Hematopoietic multipotent progenitor cell treated with erythropoietin and hydrocortisone succinate and interleukin-3 and kit ligand, for 17 days (in vitro differentiated cells): ENCODE measurements around the gene CLPTM1.
A peak's percentile ranks its signal among the peaks of the same experiment; 100 is the strongest.
"Not testable (repeated sequence)": the region's sequence is repeated elsewhere in the genome, so short reads cannot be mapped to it uniquely, and the experiment has no call there.

ENCODE experiments used
- DNase-seq: peaks from one replicate; pipeline ENCODE4 v3.0.0-alpha.2; 2015; ENCODE audit warnings: low spot score

The CLPTM1 gene

GRCh38 chr19:44954649-44955504 is at the start of gene CLPTM1:
Gene CLPTM1, plus strand, starts transcription at chr19:44955380. Its CDS starts 16 bp downstream, at chr19:44955396.
- peak; percentile 98 for DNase-seq

- no peak for DNase-seq
These were observed 49.6 kb upstream of the CLPTM1 start, which contains the start of gene APOE for GRCh38 chr19:44905437-44906160. Gene APOE, plus strand, starts transcription at chr19:44905796. Its CDS starts 829 bp downstream, at chr19:44906625.

GRCh38 chr19:44907613-44908012 is 47.6 kb upstream of the CLPTM1 start:
- DNase-seq: no peak

- no peak for DNase-seq
These were observed 46.9 kb upstream of the CLPTM1 start for GRCh38 chr19:44908074-44908835.

GRCh38 chr19:44908836-44909261 is 46.3 kb upstream of the CLPTM1 start:
- DNase-seq: no peak

- peak; percentile 30 for DNase-seq
These were observed 45.4 kb upstream of the CLPTM1 start for GRCh38 chr19:44909775-44910174.

- DNase-seq: not testable (repeated sequence)
These were observed 43.3 kb upstream of the CLPTM1 start for GRCh38 chr19:44911896-44912295.

GRCh38 chr19:44912854-44913253 is 42.3 kb upstream of the CLPTM1 start:
- DNase-seq: no peak

- peak; percentile 28 for DNase-seq
These were observed 41.4 kb upstream of the CLPTM1 start for GRCh38 chr19:44913512-44914432.

GRCh38 chr19:44914433-44915206 is 40.6 kb upstream of the CLPTM1 start, which contains the start of gene APOC1:
Gene APOC1, plus strand, starts transcription at chr19:44914608. Its CDS starts 284 bp downstream, at chr19:44914892.
- DNase-seq: peak; percentile 86

- no peak for DNase-seq
These were observed 30.9 kb upstream of the CLPTM1 start for GRCh38 chr19:44924243-44924725.

- no peak for DNase-seq
These were observed 29.9 kb upstream of the CLPTM1 start for GRCh38 chr19:44925114-44925891.

- not testable (repeated sequence) for DNase-seq
These were observed 28.7 kb upstream of the CLPTM1 start for GRCh38 chr19:44926245-44927077.

GRCh38 chr19:44927746-44928145 is 27.4 kb upstream of the CLPTM1 start:
- DNase-seq: no peak

GRCh38 chr19:44930088-44930487 is 25.1 kb upstream of the CLPTM1 start:
- no peak for DNase-seq

- no peak for DNase-seq
These were observed 23.6 kb upstream of the CLPTM1 start for GRCh38 chr19:44931541-44931940.

GRCh38 chr19:44939668-44940067 is 15.5 kb upstream of the CLPTM1 start:
- DNase-seq: no peak

- DNase-seq: no peak
These were observed 13.1 kb upstream of the CLPTM1 start, which contains the start of gene APOC4 for GRCh38 chr19:44942067-44942571. Gene APOC4, plus strand, starts transcription at chr19:44942237. Its CDS starts 41 bp downstream, at chr19:44942278.
